BLaER1 (cell line): ENCODE measurements around the gene TERF2IP.

Experiments used
- H3K27ac ChIP-seq: shearing (Covaris generic); formaldehyde crosslinking; 2 replicates; pipeline ENCODE4 v1.8.1; 2022
- H3K27me3 ChIP-seq: shearing (Covaris generic); formaldehyde crosslinking; 2 replicates; pipeline ENCODE4 v1.8.1; 2022
- H3K36me3 ChIP-seq: shearing (Covaris generic); formaldehyde crosslinking; 2 replicates; pipeline ENCODE4 v1.8.1; 2022
- H3K4me1 ChIP-seq: shearing (Covaris generic); formaldehyde crosslinking; 2 replicates; pipeline ENCODE4 v1.8.1; 2022
- H3K4me2 ChIP-seq: shearing (Covaris generic); formaldehyde crosslinking; 2 replicates; pipeline ENCODE4 v1.8.1; 2022
- H3K4me3 ChIP-seq: shearing (Covaris generic); formaldehyde crosslinking; 2 replicates; pipeline ENCODE4 v1.8.1; 2022
- H3K9ac ChIP-seq: shearing (Covaris generic); formaldehyde crosslinking; 2 replicates; pipeline ENCODE4 v1.8.1; 2022
- H3K9me3 ChIP-seq: shearing (Covaris generic); formaldehyde crosslinking; 2 replicates; pipeline ENCODE4 v1.8.1; 2022
- H4K20me1 ChIP-seq: shearing (Covaris generic); formaldehyde crosslinking; 2 replicates; pipeline ENCODE4 v1.8.1; 2022
- Cebpa-rat ChIP-seq: shearing (Covaris generic); IDR thresholded peaks from 2 replicates; pipeline ENCODE4 v1.8.1; 2022

TERF2IP gene

GRCh38 chr16:75630052-75630451 lies 17.5 kb upstream of the TERF2IP start:
- H3K36me3 ChIP-seq: peaks cover 100% of the 10 kb centered on the region
- no peaks in the 10 kb centered on the region for H3K27me3 ChIP-seq
- no peaks in the 10 kb centered on the region for H3K9me3 ChIP-seq
- no peak overlapping the region for H3K4me2 ChIP-seq
- no peak for TF ChIP-seq Cebpa-rat
- H3K9ac ChIP-seq: no peak overlapping the region
- H4K20me1 ChIP-seq: peaks cover 14% of the 10 kb centered on the region; the same call in 1 of the 2 replicates
- H3K4me3 ChIP-seq: no peak overlapping the region
- no peak overlapping the region for H3K27ac ChIP-seq
- H3K4me1 ChIP-seq: peaks cover 27% of the 10 kb centered on the region

GRCh38 chr16:75632857-75633256 lies 14.7 kb upstream of the TERF2IP start:
- peaks cover 29% of the 10 kb centered on the region for H4K20me1 ChIP-seq
- H3K9me3 ChIP-seq: no peaks in the 10 kb centered on the region
- H3K27me3 ChIP-seq: no peaks in the 10 kb centered on the region
- peaks cover 16% of the 10 kb centered on the region for H3K4me1 ChIP-seq
- no peak overlapping the region for H3K4me3 ChIP-seq
- H3K27ac ChIP-seq: no peak overlapping the region
- no peak overlapping the region for H3K4me2 ChIP-seq
- no peak for TF ChIP-seq Cebpa-rat
- peaks cover 100% of the 10 kb centered on the region for H3K36me3 ChIP-seq
- no peak overlapping the region for H3K9ac ChIP-seq

- no peaks in the 10 kb centered on the region for H3K27me3 ChIP-seq
- no peaks in the 10 kb centered on the region for H3K9me3 ChIP-seq
- H4K20me1 ChIP-seq: peaks cover 44% of the 10 kb centered on the region
- TF ChIP-seq Cebpa-rat: no peak
- no peak overlapping the region for H3K4me2 ChIP-seq
- no peak overlapping the region for H3K27ac ChIP-seq
- no peak overlapping the region for H3K9ac ChIP-seq
- H3K4me3 ChIP-seq: no peak overlapping the region
- H3K36me3 ChIP-seq: peaks cover 100% of the 10 kb centered on the region
- H3K4me1 ChIP-seq: no peaks in the 10 kb centered on the region
Observed at GRCh38 chr16:75635036-75635435, 12.5 kb upstream of the TERF2IP start.

GRCh38 chr16:75640598-75640997 lies 7.0 kb upstream of the TERF2IP start:
- peaks cover 100% of the 10 kb centered on the region for H3K36me3 ChIP-seq

GRCh38 chr16:75644240-75645012 lies 3.1 kb upstream of the TERF2IP start:
- no peak for TF ChIP-seq Cebpa-rat
- Histone ChIP-seq H3K27me3 (no peaks in the 10 kb centered on the region), H3K4me2 (peak overlapping the region; percentile 91; the same call in 1 of the 2 replicates), H3K36me3 (peaks cover 63% of the 10 kb centered on the region), H3K4me1 (peaks cover 24% of the 10 kb centered on the region), H4K20me1 (peaks cover 86% of the 10 kb centered on the region), H3K27ac (no peak overlapping the region), H3K4me3 (no peak overlapping the region), H3K9me3 (no peaks in the 10 kb centered on the region), H3K9ac (no peak overlapping the region)

More at GRCh38 chr16:75640598-75640997, 7.0 kb upstream of the TERF2IP start:
- Histone ChIP-seq H3K4me3 (no peak overlapping the region), H3K9ac (no peak overlapping the region), H4K20me1 (peaks cover 91% of the 10 kb centered on the region), H3K27me3 (no peaks in the 10 kb centered on the region), H3K27ac (no peak overlapping the region), H3K4me2 (no peak overlapping the region), H3K4me1 (peaks cover 12% of the 10 kb centered on the region), H3K9me3 (no peaks in the 10 kb centered on the region)
- TF ChIP-seq Cebpa-rat: no peak

GRCh38 chr16:75647112-75647491 lies 471 bp upstream of the TERF2IP start:
- Histone ChIP-seq H3K4me1 (peaks cover 48% of the 10 kb centered on the region), H3K4me3 (peak overlapping the region; percentile 89), H3K4me2 (peak overlapping the region; percentile 91), H3K9ac (peak overlapping the region; percentile 95), H3K36me3 (peaks cover 36% of the 10 kb centered on the region), H3K27ac (peak overlapping the region; percentile 93), H4K20me1 (peaks cover 86% of the 10 kb centered on the region), H3K27me3 (no peaks in the 10 kb centered on the region), H3K9me3 (no peaks in the 10 kb centered on the region)
- no peak for TF ChIP-seq Cebpa-rat

GRCh38 chr16:75648265-75649076 lies 898 bp downstream of the TERF2IP start:
- Histone ChIP-seq H3K9ac (peak overlapping the region; percentile 95), H3K27ac (peak overlapping the region; percentile 93), H4K20me1 (peaks cover 86% of the 10 kb centered on the region), H3K4me2 (peak overlapping the region; percentile 86), H3K9me3 (no peaks in the 10 kb centered on the region), H3K4me3 (peak overlapping the region; percentile 89), H3K36me3 (peaks cover 24% of the 10 kb centered on the region), H3K27me3 (no peaks in the 10 kb centered on the region), H3K4me1 (peaks cover 60% of the 10 kb centered on the region)
- no peak for TF ChIP-seq Cebpa-rat

GRCh38 chr16:75653922-75654321 lies 6.3 kb downstream of the TERF2IP start:
- Histone ChIP-seq H3K27ac (no peak overlapping the region), H3K36me3 (peaks cover 56% of the 10 kb centered on the region), H3K4me1 (peaks cover 40% of the 10 kb centered on the region), H3K4me3 (no peak overlapping the region), H4K20me1 (peaks cover 98% of the 10 kb centered on the region), H3K27me3 (no peaks in the 10 kb centered on the region), H3K9me3 (no peaks in the 10 kb centered on the region), H3K4me2 (no peak overlapping the region), H3K9ac (no peak overlapping the region)
- no peak for TF ChIP-seq Cebpa-rat

- Histone ChIP-seq H3K9ac (no peak overlapping the region), H3K4me3 (no peak overlapping the region), H4K20me1 (peaks cover 62% of the 10 kb centered on the region), H3K4me1 (peaks cover 7% of the 10 kb centered on the region; the same call in 1 of the 2 replicates), H3K4me2 (no peak overlapping the region), H3K36me3 (peaks cover 85% of the 10 kb centered on the region), H3K27me3 (no peaks in the 10 kb centered on the region), H3K9me3 (no peaks in the 10 kb centered on the region), H3K27ac (no peak overlapping the region)
- TF ChIP-seq Cebpa-rat: no peak
Observed at GRCh38 chr16:75658175-75658574, 10.6 kb downstream of the TERF2IP start.

- TF ChIP-seq Cebpa-rat: no peak
- Histone ChIP-seq H3K27me3 (no peaks in the 10 kb centered on the region), H3K27ac (no peak overlapping the region), H3K4me2 (no peak overlapping the region), H3K4me3 (no peak overlapping the region), H4K20me1 (peaks cover 40% of the 10 kb centered on the region), H3K9ac (no peak overlapping the region), H3K4me1 (no peaks in the 10 kb centered on the region), H3K36me3 (peaks cover 64% of the 10 kb centered on the region), H3K9me3 (0 out of 2 replicates have a peak, but pooled peaks cover 4% of the 10 kb centered on the region)
Observed at GRCh38 chr16:75660321-75660720, 12.7 kb downstream of the TERF2IP start.
